ENCODE data around the gene ACIN1.

ACIN1 gene

GRCh38 chr14:23074906-23075305, 20.0 kb downstream of the ACIN1 start:
- TF ChIP-seq CTCF (conservative IDR thresholded peaks at IDR 0.05) (no peak), ZFX (IDR thresholded peaks at IDR 0.05) (no peak)
- H3K27ac ChIP-seq = no peak overlapping the region

- TF ChIP-seq ZFX (IDR thresholded peaks at IDR 0.05) = no peak
- TF ChIP-seq CTCF (conservative IDR thresholded peaks at IDR 0.05) = no peak
- peak overlapping the region; percentile 87 for H3K27ac ChIP-seq
Measured at GRCh38 chr14:23071921-23072539, 22.9 kb downstream of the ACIN1 start.

- H3K27ac ChIP-seq = peak overlapping the region; percentile 87
- TF ChIP-seq CTCF (conservative IDR thresholded peaks at IDR 0.05) (no peak), ZFX (IDR thresholded peaks at IDR 0.05) (no peak)
Measured at GRCh38 chr14:23071244-23071920, 23.6 kb downstream of the ACIN1 start.

GRCh38 chr14:23070262-23071129, 24.4 kb downstream of the ACIN1 start:
- peak overlapping the region; percentile 87 for H3K27ac ChIP-seq
- no peak for TF ChIP-seq ZFX (IDR thresholded peaks at IDR 0.05)
- no peak for TF ChIP-seq CTCF (conservative IDR thresholded peaks at IDR 0.05)

GRCh38 chr14:23069413-23069806, 25.5 kb downstream of the ACIN1 start:
- TF ChIP-seq CTCF (conservative IDR thresholded peaks at IDR 0.05) (no peak), ZFX (IDR thresholded peaks at IDR 0.05) (no peak)
- peak overlapping the region; percentile 15; the same call in 1 of the 2 replicates for H3K27ac ChIP-seq

- TF ChIP-seq CTCF (conservative IDR thresholded peaks at IDR 0.05) (peak; percentile 98), ZFX (IDR thresholded peaks at IDR 0.05) (no peak)
- H3K27ac ChIP-seq = peak overlapping the region; percentile 15
Measured at GRCh38 chr14:23068789-23069412, 26.0 kb downstream of the ACIN1 start.

All from C4-2B (cell line).